Measurements from ENCODE around the gene OR56A3. TPM values are rescaled to one million over a fixed set of nuclear protein-coding genes. Genes with fewer than 3 reads are reported as not detected.

The OR56A3 gene
- total and polyA plus RNA-seq, 10 of the 15 experiments (the other 5 are each of a cell fraction or from before 2014, with no cell fraction given), result not detected

DNA sequence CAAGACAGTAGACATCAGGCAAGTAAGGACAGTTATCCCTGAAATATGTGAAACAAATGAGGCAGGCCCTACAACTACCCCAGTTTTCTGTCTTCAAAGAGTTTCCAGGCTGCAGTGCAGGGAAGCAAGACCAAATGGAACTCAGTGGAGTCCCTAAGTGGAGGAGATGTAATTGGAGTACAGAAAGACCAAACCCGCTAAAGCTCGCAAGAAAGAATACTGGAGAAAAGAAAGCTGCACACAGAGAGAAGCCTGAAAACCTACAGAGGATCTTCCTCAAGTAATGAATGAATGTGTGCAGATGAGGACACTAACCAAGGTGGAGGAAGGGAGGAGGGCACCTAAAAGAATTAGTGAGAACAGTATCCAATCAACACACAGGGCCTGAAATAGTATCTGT is 1.3 kb upstream of the OR56A3 start:
- Histone ChIP-seq H2AFZ (ENCODE audit: control insufficient read depth, low read depth, low read length) (no peak overlapping the region), H3K79me2 (ENCODE audit: control insufficient read depth, insufficient read depth, low read length) (no peaks in the 10 kb centered on the region), H3K9me3 (replicated peaks; ENCODE audit: control insufficient read depth, insufficient read depth, low read length) (no peaks in the 10 kb centered on the region), H3K27me3 (replicated peaks in 1 of 2; ENCODE audit: control insufficient read depth in 2 of 2, insufficient read depth in 2 of 2, low read length in 1 of 2) (no peaks in the 10 kb centered on the region), H3K4me1 (ENCODE audit: control insufficient read depth, insufficient read depth, low read length) (no peaks in the 10 kb centered on the region), H3K4me3 (no peak overlapping the region), H4K20me1 (ENCODE audit: control insufficient read depth, insufficient read depth) (no peaks in the 10 kb centered on the region), H3K9ac (ENCODE audit: control insufficient read depth, insufficient read depth, low read length) (no peak overlapping the region), H3K4me2 (ENCODE audit: control insufficient read depth, insufficient read depth) (no peak overlapping the region), H3K36me3 (ENCODE audit: control insufficient read depth in 2 of 2, insufficient read depth in 2 of 2, low read length in 1 of 2) (no peaks in the 10 kb centered on the region), H3K27ac (ENCODE audit: control insufficient read depth, insufficient read depth) (no peak overlapping the region)
- no TSS peak for BruUV-seq (replicated peaks)
- ChIA-PET SMC1A (ENCODE audit: uncharacterized antibody, unreplicated experiment) (no interaction called here), RAD21 (ENCODE audit: unreplicated experiment) (no interaction called here), POLR2A (no interaction called here), CTCF (no interaction called here)
- WGBS (ENCODE audit: insufficient coverage, insufficient replicate concordance, low lambda C conversion rate, missing lambda C conversion rate), result 79% methylated on average over 2 of the region's 2 CpGs
- in situ Hi-C loops (cut with MboI) (no loop called here), intact Hi-C loops (cut with micrococcal nuclease; ENCODE audit: unreplicated experiment) (no loop called here)
- no peak for DNase-seq (ENCODE audit: low read depth, low spot score)
- no peak for ATAC-seq
- TF ChIP-seq, protein P1, sequence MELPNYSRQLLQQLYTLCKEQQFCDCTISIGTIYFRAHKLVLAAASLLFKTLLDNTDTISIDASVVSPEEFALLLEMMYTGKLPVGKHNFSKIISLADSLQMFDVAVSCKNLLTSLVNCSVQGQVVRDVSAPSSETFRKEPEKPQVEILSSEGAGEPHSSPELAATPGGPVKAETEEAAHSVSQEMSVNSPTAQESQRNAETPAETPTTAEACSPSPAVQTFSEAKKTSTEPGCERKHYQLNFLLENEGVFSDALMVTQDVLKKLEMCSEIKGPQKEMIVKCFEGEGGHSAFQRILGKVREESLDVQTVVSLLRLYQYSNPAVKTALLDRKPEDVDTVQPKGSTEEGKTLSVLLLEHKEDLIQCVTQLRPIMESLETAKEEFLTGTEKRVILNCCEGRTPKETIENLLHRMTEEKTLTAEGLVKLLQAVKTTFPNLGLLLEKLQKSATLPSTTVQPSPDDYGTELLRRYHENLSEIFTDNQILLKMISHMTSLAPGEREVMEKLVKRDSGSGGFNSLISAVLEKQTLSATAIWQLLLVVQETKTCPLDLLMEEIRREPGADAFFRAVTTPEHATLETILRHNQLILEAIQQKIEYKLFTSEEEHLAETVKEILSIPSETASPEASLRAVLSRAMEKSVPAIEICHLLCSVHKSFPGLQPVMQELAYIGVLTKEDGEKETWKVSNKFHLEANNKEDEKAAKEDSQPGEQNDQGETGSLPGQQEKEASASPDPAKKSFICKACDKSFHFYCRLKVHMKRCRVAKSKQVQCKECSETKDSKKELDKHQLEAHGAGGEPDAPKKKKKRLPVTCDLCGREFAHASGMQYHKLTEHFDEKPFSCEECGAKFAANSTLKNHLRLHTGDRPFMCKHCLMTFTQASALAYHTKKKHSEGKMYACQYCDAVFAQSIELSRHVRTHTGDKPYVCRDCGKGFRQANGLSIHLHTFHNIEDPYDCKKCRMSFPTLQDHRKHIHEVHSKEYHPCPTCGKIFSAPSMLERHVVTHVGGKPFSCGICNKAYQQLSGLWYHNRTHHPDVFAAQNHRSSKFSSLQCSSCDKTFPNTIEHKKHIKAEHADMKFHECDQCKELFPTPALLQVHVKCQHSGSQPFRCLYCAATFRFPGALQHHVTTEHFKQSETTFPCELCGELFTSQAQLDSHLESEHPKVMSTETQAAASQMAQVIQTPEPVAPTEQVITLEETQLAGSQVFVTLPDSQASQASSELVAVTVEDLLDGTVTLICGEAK (IDR thresholded peaks at IDR 0.05; ENCODE audit: borderline replicate concordance), result no peak
- TF ChIP-seq MEF2B (IDR thresholded peaks at IDR 0.05; ENCODE audit: partially characterized antibody, poor library complexity, severe bottlenecking), result no peak
- no peak for TF ChIP-seq CREB1 (IDR thresholded peaks at IDR 0.05; ENCODE audit: low read depth)
- no peak for TF ChIP-seq TARDBP (IDR thresholded peaks at IDR 0.05; ENCODE audit: borderline replicate concordance)
- no peak for TF ChIP-seq NR2C1 (IDR thresholded peaks at IDR 0.05)
- no peak for TF ChIP-seq HCFC1 (IDR thresholded peaks at IDR 0.05; ENCODE audit: low read length)
- no peak for TF ChIP-seq GATAD2B (conservative IDR thresholded peaks at IDR 0.05; ENCODE audit: low read depth)
- no peak for TF ChIP-seq ASH2L (IDR thresholded peaks at IDR 0.05; ENCODE audit: borderline replicate concordance, low read depth)
- TF ChIP-seq HDAC2 (IDR thresholded peaks at IDR 0.05), result no peak
- TF ChIP-seq, protein P2, sequence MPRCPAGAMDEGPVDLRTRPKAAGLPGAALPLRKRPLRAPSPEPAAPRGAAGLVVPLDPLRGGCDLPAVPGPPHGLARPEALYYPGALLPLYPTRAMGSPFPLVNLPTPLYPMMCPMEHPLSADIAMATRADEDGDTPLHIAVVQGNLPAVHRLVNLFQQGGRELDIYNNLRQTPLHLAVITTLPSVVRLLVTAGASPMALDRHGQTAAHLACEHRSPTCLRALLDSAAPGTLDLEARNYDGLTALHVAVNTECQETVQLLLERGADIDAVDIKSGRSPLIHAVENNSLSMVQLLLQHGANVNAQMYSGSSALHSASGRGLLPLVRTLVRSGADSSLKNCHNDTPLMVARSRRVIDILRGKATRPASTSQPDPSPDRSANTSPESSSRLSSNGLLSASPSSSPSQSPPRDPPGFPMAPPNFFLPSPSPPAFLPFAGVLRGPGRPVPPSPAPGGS (IDR thresholded peaks at IDR 0.05; ENCODE audit: borderline replicate concordance, insufficient read depth, low read depth, low read length, poor library complexity, severe bottlenecking), result no peak
- TF ChIP-seq MEF2A (IDR thresholded peaks at IDR 0.05; ENCODE audit: insufficient read depth, low read depth, low read length), result no peak
- TF ChIP-seq, protein P3, sequence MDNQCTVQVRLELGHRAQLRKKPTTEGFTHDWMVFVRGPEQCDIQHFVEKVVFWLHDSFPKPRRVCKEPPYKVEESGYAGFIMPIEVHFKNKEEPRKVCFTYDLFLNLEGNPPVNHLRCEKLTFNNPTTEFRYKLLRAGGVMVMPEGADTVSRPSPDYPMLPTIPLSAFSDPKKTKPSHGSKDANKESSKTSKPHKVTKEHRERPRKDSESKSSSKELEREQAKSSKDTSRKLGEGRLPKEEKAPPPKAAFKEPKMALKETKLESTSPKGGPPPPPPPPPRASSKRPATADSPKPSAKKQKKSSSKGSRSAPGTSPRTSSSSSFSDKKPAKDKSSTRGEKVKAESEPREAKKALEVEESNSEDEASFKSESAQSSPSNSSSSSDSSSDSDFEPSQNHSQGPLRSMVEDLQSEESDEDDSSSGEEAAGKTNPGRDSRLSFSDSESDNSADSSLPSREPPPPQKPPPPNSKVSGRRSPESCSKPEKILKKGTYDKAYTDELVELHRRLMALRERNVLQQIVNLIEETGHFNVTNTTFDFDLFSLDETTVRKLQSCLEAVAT (IDR thresholded peaks at IDR 0.05), result no peak
- TF ChIP-seq NFIC (IDR thresholded peaks at IDR 0.05; ENCODE audit: low read depth, low read length), result no peak
- TF ChIP-seq, protein P4, sequence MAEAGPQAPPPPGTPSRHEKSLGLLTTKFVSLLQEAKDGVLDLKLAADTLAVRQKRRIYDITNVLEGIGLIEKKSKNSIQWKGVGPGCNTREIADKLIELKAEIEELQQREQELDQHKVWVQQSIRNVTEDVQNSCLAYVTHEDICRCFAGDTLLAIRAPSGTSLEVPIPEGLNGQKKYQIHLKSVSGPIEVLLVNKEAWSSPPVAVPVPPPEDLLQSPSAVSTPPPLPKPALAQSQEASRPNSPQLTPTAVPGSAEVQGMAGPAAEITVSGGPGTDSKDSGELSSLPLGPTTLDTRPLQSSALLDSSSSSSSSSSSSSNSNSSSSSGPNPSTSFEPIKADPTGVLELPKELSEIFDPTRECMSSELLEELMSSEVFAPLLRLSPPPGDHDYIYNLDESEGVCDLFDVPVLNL (IDR thresholded peaks at IDR 0.05; ENCODE audit: low read depth, low read length), result no peak
- no peak for TF ChIP-seq EZH2 (IDR thresholded peaks at IDR 0.05; ENCODE audit: borderline replicate concordance, control insufficient read depth, low read depth, low read length)
- TF ChIP-seq NBN (IDR thresholded peaks at IDR 0.05), result no peak
- TF ChIP-seq HDGF (IDR thresholded peaks at IDR 0.05), result no peak
- TF ChIP-seq ZNF207 (IDR thresholded peaks at IDR 0.05; ENCODE audit: borderline replicate concordance), result no peak
- FAIRE-seq, result no peak

Data from GM12878 (cell line).